Glomerular visceral epithelial cell (primary cell): Measurements from ENCODE around the gene EMX2.
A peak's percentile ranks its signal among the peaks of the same experiment; 100 is the strongest.
"Not testable (repeated sequence)": the region's sequence is repeated elsewhere in the genome, so short reads cannot be mapped to it uniquely, and the experiment has no call there.

ENCODE experiments used
- DNase-seq: peaks from one replicate; pipeline ENCODE4 v3.0.0-alpha.2; 2016; ENCODE audit errors: extremely low spot score

EMX2 gene

GRCh38 chr10:117542706-117543224 is at the start of gene EMX2:
EMX2 (plus strand) TSS chr10:117542746; CDS start chr10:117543268, 522 bp downstream.
- no peak for DNase-seq

DNA sequence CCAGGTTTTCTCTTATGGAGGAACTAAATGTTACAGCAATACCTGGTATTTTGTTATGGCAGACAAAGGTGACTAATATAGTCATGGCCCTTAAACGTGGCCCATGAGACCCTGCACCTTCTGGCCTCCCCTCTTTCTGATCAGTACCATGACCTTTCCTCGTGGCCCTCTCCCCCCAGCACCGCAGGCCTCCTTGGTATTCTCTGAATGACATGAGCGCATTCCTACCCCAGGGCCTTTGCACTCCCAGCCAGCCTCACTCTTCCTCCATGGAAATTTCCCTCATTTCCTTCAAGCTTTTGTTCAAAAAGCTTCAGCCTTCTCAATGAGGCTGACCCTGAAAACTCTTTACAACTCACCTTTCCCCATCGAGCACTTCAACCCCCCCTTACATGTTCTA is 46.5 kb upstream of the EMX2 start:
- DNase-seq: no peak

DNA sequence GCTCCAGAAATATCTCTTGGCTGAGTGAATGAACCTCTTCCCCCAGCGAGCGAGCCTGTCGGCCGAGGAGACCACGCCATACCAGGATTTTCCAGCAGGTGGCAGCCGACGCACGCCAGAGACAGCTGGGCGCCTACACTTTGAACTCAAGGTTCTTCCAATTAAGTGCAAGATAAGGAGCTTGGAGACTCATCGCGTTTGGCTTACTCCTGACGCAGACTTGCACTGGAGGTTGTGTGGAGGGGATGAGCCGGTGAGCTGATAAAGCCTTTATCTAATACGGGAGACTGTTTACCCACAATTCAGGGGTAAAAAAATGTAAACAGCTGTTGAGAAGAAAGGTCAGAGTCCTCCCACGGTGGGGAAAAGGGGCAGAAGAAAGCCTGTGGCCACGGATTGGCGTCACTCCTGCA is 45.9 kb upstream of the EMX2 start:
- peak; percentile 79 for DNase-seq

DNA sequence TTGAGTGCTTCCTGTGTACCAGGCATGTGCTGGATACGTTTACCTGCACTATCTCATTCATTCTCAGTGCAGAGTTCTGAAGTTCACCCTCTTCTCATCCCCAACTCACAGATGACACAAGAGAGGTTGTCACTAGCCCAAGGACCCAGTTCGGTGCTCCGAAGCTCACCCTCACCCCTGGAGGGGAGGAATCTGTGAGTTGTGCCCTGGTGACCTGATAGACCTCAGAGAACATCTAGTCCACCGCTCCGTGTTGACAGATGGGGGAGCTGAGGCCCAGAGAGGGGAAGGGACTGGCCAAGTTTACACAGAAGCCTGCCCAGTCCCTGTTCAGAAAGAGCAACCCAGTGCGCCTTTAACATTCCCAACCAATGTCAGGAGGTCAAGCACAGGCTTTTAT is 44.8 kb upstream of the EMX2 start:
- DNase-seq: no peak

- DNase-seq: no peak
Observed at GRCh38 chr10:117499248-117500105, 43.1 kb upstream of the EMX2 start.

GRCh38 chr10:117500456-117500855 is 42.1 kb upstream of the EMX2 start:
- no peak for DNase-seq

- DNase-seq: no peak
Observed at GRCh38 chr10:117501460-117502035, 41.0 kb upstream of the EMX2 start.

DNA sequence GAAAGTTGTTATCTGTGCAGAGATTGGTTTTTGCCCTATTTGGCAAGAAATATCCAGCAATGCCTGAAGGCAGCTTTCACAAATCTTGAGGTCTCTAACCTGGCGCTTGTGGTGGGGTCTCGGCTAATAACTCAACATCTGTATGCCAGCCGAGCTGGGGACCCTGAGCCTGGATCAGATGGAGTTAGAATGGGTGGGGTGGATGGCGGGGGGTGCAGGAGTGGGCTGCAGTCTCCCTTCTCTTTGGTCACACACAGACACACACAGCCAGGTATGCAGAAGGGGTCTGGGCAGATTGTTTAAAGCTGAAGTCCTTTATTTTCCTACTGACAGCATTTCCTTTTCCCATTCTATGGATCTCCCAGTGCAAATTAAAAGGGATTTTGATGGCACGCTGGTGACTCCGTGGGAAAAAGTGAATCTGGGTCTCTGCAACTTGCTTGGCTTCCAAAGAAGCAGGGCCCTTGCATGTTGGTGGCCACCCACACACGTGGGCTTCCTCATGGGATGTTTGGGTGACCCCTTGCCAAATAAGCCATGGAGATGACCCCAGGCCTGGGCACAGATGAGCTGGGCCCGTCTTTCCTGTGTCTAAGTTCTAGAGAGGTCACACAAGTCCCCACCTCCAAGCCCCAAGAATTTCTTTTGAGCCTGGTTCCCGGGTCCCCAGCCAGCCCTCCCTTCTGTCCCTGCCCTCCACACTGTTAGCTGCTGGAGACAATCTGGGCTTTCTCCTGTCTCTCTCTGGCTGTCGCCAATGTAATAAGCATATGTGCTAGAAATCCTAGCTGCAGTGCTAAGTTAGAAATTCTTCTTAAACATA is 39.9 kb upstream of the EMX2 start:
- DNase-seq: no peak

DNA sequence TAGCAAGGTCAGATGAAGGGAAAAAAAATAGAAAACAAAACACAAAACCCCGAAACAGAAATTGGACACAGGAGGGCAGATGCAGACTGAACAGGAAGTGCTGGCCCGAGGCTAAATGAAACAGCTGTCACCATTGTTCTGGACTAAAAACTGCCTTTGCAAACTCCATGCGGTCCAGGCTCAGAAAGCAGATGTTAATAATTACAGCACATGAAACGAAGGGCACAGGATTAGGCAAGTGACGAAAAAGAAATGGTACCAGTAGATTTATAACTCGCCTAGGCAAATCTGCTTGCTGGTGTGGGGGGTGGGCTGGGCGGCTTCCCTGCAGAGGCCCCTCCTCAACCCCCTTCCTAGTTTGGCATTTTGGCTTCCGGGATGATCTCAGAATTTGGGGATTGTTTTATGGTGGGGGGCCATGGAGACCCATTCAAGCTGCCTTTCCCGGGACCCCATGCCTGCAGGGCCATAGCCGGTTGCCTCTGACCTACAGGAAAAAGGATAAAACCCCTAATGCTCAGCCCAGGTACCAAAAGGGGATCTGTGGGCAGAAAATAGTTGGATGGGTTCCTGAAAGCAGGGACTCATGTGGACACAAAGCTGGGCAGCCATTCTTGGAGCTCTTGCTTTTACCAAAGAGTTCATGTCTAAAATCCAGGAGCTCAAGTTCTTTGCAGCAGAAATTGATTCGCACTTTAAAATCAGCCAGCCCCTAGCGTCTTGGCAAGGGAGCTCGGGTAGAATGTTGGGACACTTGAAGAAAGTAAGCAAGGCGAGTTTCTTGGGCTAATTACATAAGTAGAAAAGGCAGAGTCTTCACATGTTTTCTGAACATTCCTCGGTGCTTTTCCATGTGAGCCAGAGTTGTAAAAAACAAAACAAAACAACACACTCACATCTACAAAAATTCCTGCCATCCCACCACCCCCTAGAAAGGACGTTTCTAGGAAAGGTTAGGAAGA is 39.0 kb upstream of the EMX2 start:
- no peak for DNase-seq

GRCh38 chr10:117504562-117504961 is 38.0 kb upstream of the EMX2 start:
- no peak for DNase-seq

DNA sequence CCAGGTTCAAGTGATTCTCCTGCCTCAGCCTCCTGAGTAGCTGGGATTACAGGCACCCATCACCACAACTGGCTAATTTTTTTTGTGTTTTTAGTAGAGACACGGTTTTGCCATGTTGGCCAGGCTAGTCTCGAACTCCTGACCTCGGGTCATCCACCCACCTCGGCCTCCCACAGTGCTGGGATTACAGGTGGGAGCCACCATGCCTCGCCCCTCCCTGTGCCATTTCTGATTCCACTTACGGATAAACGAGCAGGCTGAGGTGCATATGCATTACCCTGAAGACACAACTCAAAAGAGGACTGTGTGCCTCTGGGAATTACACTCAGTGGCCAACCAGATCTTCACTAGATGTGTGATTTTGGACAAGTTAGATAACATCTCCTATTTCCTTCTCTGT is 35.5 kb upstream of the EMX2 start:
- not testable (repeated sequence) for DNase-seq

DNA sequence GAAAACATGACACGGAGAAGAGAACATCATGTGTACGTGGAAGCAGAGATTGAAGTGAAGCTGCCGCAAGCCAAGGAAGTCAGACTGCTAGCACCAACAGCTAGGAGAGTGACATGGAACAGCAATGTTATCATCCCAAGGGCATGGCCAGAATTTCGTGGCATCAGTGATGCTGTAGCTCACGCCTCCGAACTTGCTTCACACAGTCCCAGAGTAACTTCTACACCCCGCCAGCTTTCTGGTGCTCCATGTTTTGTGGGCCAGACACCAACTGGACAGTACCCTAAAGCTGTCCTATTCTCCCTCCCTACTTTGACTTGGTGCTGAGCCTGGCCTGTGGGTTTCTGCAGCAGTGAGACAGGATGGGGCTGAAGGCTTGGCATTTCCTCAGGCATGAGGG is 33.0 kb upstream of the EMX2 start:
- DNase-seq: no peak

GRCh38 chr10:117511601-117512390 is 30.8 kb upstream of the EMX2 start:
- DNase-seq: no peak

DNA sequence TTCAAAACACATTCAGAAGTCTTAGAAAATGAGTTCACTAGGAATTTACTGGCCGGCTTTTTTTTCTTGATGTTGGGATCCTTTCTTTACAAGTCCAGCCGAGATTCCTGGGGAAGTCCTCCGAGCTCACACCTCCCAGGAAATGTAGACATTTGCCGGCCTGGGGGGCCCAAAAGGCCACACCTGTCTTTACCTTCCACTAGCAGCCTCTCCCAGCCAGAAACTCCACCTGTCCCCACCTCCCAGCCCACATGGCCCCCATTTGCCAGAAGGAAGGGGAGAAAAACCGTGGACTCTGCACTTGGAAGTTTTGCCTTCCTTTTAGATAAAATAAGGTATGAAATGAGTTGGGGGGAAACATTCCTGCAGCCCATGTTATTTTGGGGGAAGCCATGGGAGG is 27.6 kb upstream of the EMX2 start:
- DNase-seq: no peak

DNA sequence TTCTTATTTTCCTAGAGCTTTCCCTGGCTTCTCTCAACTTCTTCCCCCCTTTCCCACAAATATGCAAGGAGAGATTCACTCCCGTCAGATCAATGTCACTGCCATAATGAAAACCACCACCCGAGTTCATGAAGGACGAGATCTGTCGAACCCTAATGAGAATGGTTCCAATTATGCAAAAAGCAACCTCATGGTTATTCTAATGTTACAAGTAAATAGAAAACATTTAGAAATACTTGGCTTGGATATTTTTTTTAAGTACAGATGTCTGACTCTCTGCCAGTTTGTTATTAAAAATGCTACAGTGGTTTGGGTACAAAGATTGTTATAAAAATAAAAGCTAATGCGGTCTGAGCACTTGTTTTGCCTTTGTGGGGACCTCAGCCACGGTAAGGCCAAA is 25.9 kb upstream of the EMX2 start:
- no peak for DNase-seq

DNA sequence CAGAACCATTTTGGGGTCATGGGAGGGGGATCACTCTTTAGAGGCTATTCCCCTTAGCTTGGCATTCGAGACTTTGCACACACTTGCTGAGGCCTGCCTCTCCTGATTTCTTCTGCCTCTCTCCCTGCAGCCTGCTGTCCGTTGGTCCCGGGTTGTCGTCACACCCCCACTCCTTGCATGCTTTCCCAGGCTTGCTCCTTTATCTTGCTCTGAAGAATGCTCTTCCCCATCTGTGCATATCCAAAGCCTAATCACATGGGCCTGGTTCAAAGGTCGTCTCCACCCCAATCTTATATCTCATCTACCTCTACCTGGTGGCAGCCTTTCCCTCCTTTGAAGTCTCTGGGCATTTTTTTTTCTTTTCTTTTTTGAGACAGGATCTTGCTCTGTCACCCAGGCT is 24.3 kb upstream of the EMX2 start:
- no peak for DNase-seq

GRCh38 chr10:117519286-117519685 is 23.3 kb upstream of the EMX2 start:
- DNase-seq: no peak

DNA sequence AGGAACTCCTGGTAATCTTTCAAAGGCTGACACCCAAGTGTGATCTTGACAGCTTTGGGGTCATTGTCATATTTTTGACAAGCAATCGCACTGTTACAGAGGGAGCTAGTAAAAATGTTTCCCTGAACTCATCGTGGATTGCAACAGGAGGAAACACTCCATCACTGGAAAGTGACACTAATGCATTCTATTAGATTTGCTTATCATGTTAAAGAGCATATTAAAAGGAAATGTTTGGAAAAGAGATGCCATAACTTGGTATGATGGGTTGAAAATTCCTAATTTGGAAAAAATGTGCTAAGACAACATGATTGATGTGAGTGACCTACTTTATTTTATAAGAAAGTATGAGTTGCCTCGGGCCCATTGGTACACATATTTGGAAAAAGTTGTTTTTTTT is 22.7 kb upstream of the EMX2 start:
- DNase-seq: no peak

- DNase-seq: no peak
Observed at GRCh38 chr10:117530791-117531190, 11.8 kb upstream of the EMX2 start.

DNA sequence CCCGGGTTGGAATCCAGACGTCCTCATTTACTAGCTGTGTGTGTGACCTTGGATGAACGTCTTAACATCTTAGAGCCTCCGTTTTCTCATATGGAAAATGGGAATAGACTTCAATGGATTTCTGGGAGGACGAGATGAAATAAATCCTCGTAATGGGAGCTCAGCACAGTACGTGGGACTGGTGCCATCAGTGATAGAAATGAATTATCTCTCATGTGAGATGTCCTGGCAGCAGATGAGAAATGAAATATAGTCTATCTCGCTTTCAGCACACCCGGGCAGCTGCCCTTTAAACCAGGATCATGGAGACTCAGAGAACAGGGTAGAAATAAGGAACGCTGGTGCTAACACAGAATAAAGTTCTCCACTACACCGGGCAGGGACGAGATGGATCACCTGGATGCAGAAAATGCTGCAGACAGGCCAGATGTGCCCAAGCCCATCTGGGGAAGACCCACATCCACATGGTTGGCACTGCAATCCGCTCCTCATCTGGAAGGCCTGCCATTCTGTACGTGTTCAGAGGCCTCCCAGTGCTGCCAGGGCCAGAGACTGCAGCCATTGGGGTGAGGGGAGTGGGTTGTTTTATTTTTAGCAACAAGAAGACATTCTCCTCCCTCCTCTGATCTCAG is 11.1 kb upstream of the EMX2 start:
- no peak for DNase-seq
